Kidney (tissue), 14 donors: ENCODE data around the gene HOMER2. TPM values are rescaled to one million over a fixed set of nuclear protein-coding genes. Genes with fewer than 3 reads are reported as not detected.
A peak's percentile ranks its signal among the peaks of the same experiment; 100 is the strongest.

Experiments
- DNase-seq, 5 donors: peaks; one replicate each; pipeline ENCODE4 v3.0.0-alpha.2; 2013 to 2020
- FAIRE-seq: peaks from 2 replicates; lab custom pipeline; 2012; peaks lifted over from hg19 to GRCh38; lab: Jason Lieb, UNC
- H3K27ac ChIP-seq, 2 donors: one replicate each; pipeline ENCODE4 v1.7.0; 2013; ENCODE audit warnings: low read depth in 2 of 2, low read length in 2 of 2, inconsistent platforms in 1 of 2
- H3K27me3 ChIP-seq: one replicate; pipeline ENCODE4 v1.7.1; 2013; ENCODE audit warnings: low read length, inconsistent platforms; ENCODE audit not compliant: control insufficient read depth, insufficient read depth
- H3K36me3 ChIP-seq, 3 donors: one replicate each; pipeline versions ENCODE4 v1.7.0 to v1.7.1; 2013; ENCODE audit warnings: low read length in 3 of 3, control low read depth in 1 of 3, inconsistent platforms in 1 of 3; ENCODE audit not compliant: insufficient read depth in 3 of 3, control insufficient read depth in 2 of 3
- H3K4me1 ChIP-seq, 3 donors: one replicate each; pipeline versions ENCODE4 v1.7.0 to v1.7.1; 2013; ENCODE audit warnings: low read length in 3 of 3, inconsistent platforms in 1 of 3, low read depth in 1 of 3; ENCODE audit not compliant: control insufficient read depth in 2 of 3, insufficient read depth in 2 of 3
- H3K4me3 ChIP-seq, 3 donors: one replicate each; pipeline versions ENCODE4 v1.7.0 to v1.8.1; 2013; ENCODE audit warnings: low read length in 3 of 3, control low read depth in 1 of 3, inconsistent platforms in 1 of 3
- H3K9ac ChIP-seq, 3 donors: one replicate each; pipeline versions ENCODE4 v1.7.0 to v1.7.1; 2013; ENCODE audit warnings: low read length in 3 of 3, control low read depth in 1 of 3, inconsistent platforms in 1 of 3
- H3K9me3 ChIP-seq, 3 donors: one replicate each; pipeline versions ENCODE4 v1.7.0 to v1.7.1; 2013; ENCODE audit warnings: low read length in 3 of 3, control low read depth in 1 of 3, inconsistent platforms in 1 of 3; ENCODE audit not compliant: control insufficient read depth in 2 of 3, insufficient read depth in 1 of 3
- CTCF ChIP-seq: IDR thresholded peaks from 3 replicates; pipeline ENCODE4 v1.5.1; 2012; ENCODE audit warnings: mild to moderate bottlenecking, moderate library complexity, borderline replicate concordance; ENCODE audit not compliant: insufficient read depth; ENCODE audit errors: extremely low read depth
- intact Hi-C: fragments of 100-400 bp; cut with DNase I; formaldehyde crosslinking; loops from one replicate; pipeline ENCODE4 v1.11.1; 2022
- polyA plus RNA-seq: library from polyadenylated mRNA; stranded (reverse); fragments of 350-450 nt; fragmentation: Illumina TruSeq; extraction: RNeasy Lipid Tissue Mini Kit (QIAGEN cat#74804); gene quantifications from one replicate; pipeline ENCODE4 v1.2.3, GENCODE V29; 2014; ENCODE audit warnings: low read depth, low replicate concordance; ENCODE audit not compliant: insufficient read depth
- total RNA-seq: library from RNA; stranded (reverse); fragmentation: NEBNext Ultra II Directional; extraction: Animal tissue kit (Norgen Biotek cat#: 25700); gene quantifications from one replicate; pipeline ENCODE4 v1.2.1, GENCODE V29; 2021
- donor health status: control.
- donor health status: control.
- donor health status: control.
- donor health status: control.
- donor health status: control.
- donor health status: DM: yes; HTN: yes; CAD: no.
- donor health status: Normal renal cell carcinoma (clear cell type).

HOMER2 gene
- total and polyA plus RNA-seq, 2 donors from 2014 or later, result 4.6 to 35.8 TPM

DNA sequence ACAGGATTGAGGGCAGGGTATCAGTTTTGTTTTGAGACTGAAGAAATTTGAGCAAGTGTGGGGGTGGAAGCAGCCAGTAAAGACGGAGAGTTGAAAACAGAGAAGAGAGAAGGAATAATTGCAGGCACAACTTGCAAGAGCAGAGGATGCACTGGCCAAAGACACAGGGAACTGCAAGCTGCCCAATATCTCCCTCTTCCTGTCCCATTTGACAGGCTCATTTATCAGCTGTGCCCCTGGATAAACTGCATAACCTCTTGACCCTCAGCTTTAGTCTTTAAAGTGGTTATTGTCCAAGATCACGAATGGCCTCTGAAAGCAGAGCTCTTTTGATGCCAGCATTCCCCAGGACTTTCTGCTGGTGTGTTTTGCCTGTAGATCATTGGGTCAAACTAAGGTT lies 28.5 kb upstream of the HOMER2 start:
- Histone ChIP-seq H3K4me3 (no peak overlapping the region), H3K36me3 (no peaks in the 10 kb centered on the region), H3K9ac (no peak overlapping the region), H3K4me1 (peaks cover 0 to 3% (median 0%) of the 10 kb centered on the region in 3 donors), H3K9me3 (no peaks in the 10 kb centered on the region), H3K27ac (no peak overlapping the region), H3K27me3 (no peaks in the 10 kb centered on the region)
- peak in 4 of 5 donors; percentile 38 to 55 (median 49) for DNase-seq
- no peak for FAIRE-seq
- intact Hi-C loops, result no loop called here
- TF ChIP-seq CTCF, result no peak

GRCh38 chr15:82979726-82980125 lies 27.2 kb upstream of the HOMER2 start:
- no peaks in the 10 kb centered on the region for H3K4me1 ChIP-seq
- no peak overlapping the region for H3K4me3 ChIP-seq
- H3K9ac ChIP-seq, result no peak overlapping the region
- no peak for TF ChIP-seq CTCF
- DNase-seq (no peak), FAIRE-seq (no peak)
- no peaks in the 10 kb centered on the region for H3K27me3 ChIP-seq
- intact Hi-C loops, result no loop called here
- H3K36me3 ChIP-seq, result no peaks in the 10 kb centered on the region
- no peaks in the 10 kb centered on the region for H3K9me3 ChIP-seq
- no peak overlapping the region for H3K27ac ChIP-seq

GRCh38 chr15:82978438-82978837 lies 25.9 kb upstream of the HOMER2 start:
- FAIRE-seq, result no peak
- no peaks in the 10 kb centered on the region for H3K27me3 ChIP-seq
- no peaks in the 10 kb centered on the region for H3K4me1 ChIP-seq
- H3K9me3 ChIP-seq, result no peaks in the 10 kb centered on the region
- no peak for TF ChIP-seq CTCF
- intact Hi-C loops, result no loop called here
- no peak overlapping the region for H3K27ac ChIP-seq
- no peak overlapping the region for H3K4me3 ChIP-seq
- H3K9ac ChIP-seq, result no peak overlapping the region
- DNase-seq, result no peak
- H3K36me3 ChIP-seq, result no peaks in the 10 kb centered on the region

GRCh38 chr15:82977076-82977475 lies 24.6 kb upstream of the HOMER2 start:
- no peak for TF ChIP-seq CTCF
- FAIRE-seq, result no peak
- intact Hi-C loops, result no loop called here

More at GRCh38 chr15:82977076-82977475, 24.6 kb upstream of the HOMER2 start:
- no peaks in the 10 kb centered on the region for H3K9me3 ChIP-seq
- H3K27ac ChIP-seq, result no peak overlapping the region
- DNase-seq, result no peak
- no peaks in the 10 kb centered on the region for H3K4me1 ChIP-seq
- no peaks in the 10 kb centered on the region for H3K36me3 ChIP-seq
- no peak overlapping the region for H3K9ac ChIP-seq
- H3K4me3 ChIP-seq, result no peak overlapping the region
- H3K27me3 ChIP-seq, result no peaks in the 10 kb centered on the region
